Activated CD8-positive, alpha-beta memory T cell treated with anti-CD3 and anti-CD28 coated beads for 24 hours (primary cell): ENCODE measurements around the gene DCBLD2.

ENCODE experiments used
- DNase-seq: peaks from one replicate; pipeline ENCODE4 v3.0.0-alpha.2; 2020

The DCBLD2 gene, protein sequence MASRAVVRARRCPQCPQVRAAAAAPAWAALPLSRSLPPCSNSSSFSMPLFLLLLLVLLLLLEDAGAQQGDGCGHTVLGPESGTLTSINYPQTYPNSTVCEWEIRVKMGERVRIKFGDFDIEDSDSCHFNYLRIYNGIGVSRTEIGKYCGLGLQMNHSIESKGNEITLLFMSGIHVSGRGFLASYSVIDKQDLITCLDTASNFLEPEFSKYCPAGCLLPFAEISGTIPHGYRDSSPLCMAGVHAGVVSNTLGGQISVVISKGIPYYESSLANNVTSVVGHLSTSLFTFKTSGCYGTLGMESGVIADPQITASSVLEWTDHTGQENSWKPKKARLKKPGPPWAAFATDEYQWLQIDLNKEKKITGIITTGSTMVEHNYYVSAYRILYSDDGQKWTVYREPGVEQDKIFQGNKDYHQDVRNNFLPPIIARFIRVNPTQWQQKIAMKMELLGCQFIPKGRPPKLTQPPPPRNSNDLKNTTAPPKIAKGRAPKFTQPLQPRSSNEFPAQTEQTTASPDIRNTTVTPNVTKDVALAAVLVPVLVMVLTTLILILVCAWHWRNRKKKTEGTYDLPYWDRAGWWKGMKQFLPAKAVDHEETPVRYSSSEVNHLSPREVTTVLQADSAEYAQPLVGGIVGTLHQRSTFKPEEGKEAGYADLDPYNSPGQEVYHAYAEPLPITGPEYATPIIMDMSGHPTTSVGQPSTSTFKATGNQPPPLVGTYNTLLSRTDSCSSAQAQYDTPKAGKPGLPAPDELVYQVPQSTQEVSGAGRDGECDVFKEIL

DNA sequence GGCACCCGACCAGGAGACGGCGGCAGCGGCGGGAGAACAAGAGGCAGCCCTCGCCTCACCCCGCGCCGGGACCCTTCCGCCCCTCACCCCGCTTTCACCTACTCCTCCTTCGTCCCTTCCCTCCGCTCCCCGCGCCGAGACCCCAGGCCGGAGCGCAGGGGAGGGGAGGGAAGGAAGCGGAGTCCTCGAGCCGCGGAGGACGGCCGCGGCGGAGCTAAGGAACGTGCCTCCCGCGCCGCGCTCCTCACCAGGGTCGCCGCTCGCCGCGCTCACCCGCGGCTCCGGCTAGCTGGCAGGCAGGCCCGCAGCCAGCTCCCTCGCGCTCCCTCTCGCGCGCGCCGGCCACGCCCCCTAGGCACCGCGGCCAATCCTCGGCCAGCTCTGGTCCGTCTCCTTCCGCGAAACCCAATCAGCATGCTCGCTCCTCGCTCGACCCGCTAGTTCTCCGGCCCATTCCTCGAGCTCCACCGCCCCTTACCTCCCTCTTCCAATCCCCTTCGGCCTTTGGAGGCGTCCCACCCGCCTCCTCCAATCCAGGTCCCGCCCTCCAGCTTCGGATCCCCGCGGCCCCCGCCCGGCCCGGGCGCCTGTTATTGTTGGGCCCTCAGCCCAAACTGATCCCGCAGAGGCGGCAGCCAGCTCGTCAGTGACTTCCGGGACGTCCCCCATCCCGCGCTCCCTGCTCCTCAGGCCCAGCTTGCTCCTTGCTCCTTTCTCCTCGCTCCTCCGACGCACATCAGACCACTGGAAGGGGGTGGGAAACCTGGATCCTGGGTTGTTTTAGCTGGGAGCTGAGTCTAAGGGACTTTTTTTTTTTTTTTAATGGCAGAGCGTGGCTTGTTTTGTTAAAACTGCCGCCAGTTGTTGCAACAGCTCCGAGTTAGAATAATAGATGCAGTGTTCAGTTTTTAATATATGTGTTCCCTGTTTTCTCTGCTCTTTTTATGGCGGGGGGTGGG is at the start of gene DCBLD2:
Gene DCBLD2 (minus strand): TSS at position 304 of the 959 bp plus-strand sequence. CDS start 369 bp downstream, outside the sequence.
- peak; percentile 93 for DNase-seq

DNA sequence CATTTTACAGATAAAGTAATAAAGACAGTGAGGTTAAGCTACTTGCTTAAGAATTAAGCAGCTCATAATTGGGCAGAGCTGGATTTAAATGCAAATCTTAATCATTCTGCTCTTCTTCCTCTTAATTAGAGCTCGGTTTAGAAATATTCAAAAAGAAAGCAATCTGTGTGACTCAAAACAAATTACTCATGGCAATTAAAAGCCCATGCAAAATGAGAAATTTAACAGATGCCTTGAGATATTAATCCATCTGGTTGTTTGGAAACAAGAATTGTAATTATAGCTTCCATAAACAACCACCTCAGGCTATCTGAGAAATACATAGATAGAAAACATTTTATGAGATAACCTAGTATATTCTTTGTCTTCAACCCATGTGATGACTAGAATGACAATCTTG is 44.2 kb upstream of the DCBLD2 start:
- DNase-seq, result no peak

DNA sequence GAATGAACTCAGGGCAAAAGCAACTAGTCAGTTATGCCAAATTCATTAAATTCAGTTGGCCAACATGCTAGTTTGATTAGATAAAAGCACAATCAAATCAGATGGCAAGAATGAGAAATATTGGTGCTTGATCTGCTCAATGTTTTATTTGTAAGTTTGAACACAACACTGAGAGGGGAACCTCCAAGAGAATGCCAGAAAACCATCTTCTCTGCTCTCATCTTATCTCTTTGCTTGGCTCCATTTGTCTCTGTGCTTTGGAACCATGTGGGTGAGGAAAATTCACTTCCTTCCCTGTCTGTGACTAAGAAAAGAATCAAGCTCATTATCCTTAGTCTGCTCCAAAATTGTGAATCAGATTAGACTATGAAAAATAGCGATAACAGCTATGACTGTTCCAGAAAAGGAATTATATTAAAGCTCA is 43.6 kb upstream of the DCBLD2 start:
- no peak for DNase-seq

DNA sequence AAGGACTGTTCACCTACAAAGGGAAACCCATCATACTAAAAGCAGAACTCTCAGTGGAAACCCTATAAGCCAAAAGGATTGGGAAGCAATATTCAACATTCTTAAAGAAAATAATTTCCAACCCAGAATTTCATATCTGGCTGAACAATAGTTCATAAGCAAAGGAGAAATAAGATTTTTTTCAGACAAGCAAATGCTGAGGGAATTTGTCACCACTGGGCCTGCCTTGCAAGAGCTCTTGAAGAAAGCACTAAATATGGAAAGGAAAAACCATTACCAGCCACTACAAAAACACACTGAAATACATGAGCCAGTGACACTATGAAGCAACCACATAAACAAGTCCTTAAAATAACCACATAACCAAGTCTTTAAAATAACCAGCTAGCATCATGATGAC is 28.9 kb upstream of the DCBLD2 start:
- DNase-seq, result no peak

DNA sequence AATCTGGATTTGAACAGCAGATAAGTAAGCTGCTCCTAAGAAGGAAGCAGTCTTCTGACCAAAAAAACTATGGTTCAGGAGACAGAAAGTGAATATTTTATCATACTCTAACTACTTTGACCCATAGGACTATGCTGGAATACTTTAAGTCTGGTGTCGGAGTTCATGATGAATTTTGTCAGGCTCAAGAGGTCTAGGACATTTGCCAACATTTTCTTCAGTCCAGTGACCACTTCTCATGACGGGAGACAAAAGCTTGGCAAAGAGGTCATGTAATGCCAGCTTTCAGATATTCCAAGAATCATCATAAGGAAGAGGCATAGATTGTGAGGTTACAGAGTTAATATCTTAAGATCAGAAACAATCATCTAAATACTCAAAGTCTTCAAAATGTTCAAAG is 20.5 kb upstream of the DCBLD2 start:
- DNase-seq, result no peak

DNA sequence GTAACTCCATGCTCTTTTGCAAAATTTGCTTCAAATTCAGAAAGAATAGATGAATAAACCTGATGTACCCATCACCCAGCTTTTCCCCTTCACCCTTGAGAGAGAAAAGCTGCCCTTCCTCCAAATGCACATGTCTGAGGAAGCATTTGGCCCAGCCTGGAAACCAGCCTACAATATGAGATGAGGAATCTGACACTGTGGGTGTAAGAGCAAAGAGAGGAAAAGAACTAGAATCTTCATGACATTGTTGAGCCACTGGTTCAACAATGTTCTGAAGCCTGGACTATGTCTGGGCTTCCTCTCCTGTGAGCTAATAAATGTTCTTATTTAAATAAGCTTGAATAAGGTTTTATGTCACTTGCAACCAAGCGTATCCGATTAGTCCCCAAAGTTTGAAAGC is 18.7 kb upstream of the DCBLD2 start:
- no peak for DNase-seq

DNA sequence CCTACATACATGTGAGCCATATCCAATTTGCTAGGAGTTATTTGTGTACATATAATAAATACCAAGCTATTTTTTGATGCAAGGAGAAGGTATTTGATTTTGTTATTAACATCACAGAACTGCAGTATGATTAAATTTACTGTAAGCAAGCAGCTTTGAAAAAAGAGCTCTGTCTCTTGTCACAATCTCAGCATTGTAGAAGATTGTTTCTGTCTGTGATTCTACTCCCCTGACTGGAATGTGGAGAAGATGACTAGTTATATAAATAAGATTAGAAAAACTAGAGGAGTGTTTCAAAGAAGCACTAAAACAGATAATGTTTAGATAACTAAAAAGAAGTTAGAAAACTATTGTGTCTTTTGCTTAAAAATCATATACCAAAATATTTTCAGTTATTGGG is 17.1 kb upstream of the DCBLD2 start:
- no peak for DNase-seq

DNA sequence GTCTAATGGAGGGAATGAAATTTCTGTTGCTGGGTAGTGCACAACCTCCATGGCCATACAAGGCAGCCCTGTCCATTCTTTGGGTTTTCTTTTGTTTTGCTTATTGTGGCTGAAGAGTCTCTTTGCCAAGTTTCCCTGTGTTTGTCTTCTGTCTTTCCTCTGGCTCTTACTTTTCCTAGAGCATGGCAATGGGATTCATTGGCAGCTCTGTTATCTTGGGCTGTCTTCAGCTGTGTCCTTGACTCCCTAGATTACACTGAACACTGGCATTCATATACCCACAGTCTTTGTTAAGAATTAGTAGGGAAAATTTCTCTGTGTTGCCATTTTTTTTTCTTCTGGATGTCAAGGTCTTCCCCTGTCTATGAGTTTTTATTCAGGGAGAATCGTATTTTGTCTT is 16.1 kb upstream of the DCBLD2 start:
- no peak for DNase-seq

DNA sequence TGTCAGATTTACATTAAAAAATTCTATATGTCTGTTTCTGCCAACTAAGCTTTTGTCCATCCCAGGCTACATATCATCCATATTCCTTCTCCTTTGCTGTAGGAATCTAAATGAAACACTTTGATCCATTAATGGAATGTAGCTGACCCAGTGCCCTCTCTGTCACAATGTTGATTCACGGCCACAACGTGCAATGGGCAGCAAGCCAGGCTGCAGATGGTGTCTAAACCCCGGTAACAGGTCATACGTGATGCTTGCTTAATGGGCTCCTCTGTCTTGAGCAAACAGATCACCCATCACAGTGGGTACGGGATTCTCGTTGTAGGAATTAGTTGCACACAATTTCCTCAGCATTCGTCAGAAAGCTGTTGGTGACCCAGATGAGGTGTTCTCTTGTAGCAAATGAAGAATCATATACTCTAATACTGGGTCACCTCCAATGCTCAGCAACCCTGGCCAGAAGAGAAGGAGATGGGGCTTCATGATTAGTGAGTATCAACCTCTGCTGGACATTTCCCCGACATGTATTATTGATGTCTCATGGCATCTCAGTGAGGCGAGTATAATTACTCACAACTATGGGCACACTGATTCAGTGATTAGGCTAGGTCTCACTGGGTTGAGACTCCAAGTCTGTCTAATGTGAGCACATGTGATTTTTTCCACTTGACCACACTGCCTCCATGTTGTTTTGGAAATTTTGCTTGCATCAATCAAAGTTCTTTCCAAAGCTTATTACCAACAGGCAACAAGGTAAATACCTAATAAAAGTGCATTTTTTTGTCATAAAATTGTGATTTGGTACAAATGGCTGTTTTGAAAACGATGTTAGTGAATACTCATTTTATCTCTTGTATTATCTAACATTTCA is 12.9 kb upstream of the DCBLD2 start:
- no peak for DNase-seq

DNA sequence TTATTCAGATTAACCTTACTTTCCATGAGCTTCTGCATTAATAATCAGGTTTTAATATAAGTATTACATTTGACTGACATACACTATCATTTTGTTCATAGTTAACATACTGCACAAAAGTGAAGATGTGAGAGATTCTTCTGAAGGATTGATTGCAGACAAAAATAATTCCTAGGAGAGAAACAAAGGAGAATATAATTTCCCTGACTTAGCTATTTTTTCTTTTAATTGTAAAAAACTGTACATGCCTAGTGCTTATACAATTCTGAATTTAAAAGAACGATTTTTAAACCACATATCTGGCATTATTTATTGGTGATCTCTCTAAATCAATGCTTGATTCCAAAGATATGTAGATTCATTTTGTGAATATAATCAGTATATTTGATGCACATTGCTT is 11.0 kb upstream of the DCBLD2 start:
- DNase-seq, result no peak

DNA sequence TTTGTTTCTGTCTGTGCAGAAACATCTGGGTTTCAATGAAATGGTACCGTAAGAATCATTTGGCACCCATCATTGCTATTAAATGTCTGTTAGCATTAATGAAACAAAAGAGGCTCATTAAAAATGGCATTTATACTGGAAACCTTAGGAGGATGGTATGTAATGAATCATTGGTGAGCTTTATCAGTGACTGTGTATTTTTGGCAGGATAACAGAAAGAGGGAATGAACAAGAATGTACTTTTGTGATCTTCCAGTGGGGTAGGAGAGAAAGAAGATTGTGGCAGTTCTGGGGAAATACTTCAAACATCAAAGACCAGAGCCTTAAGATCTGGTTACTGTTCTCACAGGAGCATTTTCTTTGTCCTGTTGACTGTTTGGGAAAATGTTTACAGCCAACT is 4.7 kb upstream of the DCBLD2 start:
- no peak for DNase-seq

DNA sequence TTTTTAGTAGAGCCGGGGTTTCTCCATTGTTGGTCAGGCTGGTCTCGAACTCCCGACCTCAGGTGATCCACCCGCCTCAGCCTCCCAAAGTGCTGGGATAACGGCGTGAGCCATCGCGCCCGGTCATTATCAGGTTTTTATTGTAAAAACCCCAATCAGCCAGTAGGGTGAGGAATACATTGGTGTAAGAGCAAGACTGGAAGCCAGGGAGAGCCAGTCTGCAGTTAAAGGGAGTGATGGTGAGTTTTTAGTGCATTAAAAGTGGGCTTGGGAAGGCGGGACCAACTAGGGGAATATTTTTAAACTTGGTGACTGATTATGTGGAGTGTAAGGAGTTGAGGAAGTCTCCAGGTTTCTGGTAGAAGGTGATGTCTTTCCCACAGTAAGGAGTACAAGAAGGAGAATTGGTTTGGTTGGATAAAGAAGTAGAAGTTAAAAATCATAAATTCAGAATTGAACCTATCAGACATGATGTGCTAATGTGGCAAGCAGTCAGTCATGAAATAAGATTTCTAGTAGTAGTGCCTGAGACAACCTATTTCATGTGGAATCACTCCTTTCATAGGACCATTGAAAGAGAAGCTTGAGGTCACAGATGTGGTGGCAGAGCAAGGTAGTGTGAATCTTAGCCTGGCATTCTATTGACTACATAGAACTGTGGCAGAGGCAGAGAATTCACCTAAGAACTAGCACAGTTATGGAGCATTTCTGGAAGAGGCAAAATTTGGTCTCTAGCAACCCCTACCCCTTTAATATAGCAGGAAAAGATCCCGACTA is 2.4 kb upstream of the DCBLD2 start:
- no peak for DNase-seq

DNA sequence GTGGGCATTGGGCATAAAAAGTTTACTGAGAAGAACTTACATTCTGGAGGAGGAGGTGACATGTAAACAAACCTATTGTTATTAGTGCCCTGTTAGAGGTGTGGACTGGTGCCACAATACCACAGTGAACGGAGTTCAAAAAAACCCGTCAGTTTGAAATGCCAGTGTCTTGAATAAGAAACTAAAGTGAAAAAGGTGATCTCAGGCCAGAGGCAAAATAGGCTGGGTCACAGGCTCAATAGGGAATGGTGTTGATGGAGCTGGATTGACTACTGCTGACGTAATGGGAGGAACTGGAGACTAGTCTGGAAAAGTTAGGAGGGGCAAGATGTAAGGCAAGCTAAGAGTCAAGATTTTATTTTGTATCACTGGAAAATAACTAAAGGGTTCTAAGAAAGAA is 1.6 kb upstream of the DCBLD2 start:
- DNase-seq, result no peak

DNA sequence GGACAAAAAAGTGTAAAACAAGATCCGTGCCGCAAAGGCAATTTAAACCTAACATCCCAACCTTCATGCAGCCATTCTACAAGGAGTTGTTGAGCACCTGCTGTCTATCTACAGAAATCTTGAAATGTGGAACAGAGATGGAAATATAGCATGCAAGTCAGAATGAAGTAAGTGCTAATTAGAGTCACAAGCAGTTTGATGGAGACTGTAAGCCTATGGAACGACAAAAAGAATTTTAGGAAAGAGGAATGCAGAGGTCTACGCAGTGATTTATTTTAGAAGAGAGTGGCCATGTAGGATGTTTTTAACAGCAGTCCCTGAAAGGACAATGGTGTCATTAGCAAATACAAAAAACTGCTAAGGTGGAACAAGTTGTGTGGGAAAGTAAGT is 851 bp upstream of the DCBLD2 start:
- no peak for DNase-seq

DNA sequence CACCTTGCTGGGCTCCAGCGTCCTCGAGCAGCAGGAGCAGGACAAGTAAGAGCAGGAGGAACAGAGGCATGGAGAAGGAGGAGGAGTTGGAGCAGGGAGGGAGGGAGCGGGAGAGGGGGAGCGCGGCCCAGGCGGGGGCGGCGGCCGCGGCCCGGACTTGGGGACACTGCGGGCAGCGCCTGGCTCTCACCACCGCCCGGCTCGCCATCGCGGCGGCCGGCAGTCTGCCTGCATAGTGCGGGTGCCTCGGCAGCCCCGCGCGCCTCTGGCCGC is 440 bp downstream of the DCBLD2 start:
- DNase-seq, result no peak

DNA sequence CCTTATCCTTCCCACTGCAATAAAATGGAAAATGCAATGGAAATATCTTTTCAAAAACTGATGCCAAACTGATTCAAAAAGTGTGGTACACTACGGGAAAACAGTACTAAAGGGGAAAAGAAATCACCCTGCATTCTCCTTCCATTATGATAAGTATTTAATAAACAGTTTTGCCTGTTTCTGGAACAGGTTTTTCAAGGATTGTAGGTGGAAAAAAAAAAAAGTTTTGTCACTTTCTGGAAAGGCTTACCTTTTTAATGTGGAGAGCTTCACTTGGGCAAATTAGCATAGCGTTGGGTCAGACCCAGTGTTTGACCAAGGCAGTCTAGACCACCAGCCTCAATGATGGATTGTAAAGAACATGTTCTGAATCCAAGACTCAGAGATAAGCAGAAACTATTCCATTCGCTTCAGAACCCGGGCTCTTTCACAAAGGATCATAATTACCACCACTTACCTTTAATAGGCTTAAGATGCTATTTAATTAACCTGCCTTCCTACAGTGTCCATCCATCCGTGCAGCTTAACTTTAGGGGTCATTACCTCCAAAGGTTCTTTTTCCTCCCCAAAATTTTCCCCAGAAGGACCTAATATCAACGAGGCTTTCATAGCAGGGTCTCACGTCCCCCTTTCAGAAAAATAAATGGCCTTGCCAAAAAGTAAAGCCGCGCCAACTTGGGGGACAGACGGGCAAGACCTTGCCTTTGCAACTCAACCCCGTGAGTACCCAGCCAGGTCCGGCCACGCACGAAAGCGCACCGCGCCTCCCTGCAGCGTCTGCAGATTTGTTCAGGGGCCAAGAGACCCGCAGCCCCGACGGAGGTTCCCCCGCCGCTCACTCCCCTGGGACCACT is 1.0 kb downstream of the DCBLD2 start:
- no peak for DNase-seq

DNA sequence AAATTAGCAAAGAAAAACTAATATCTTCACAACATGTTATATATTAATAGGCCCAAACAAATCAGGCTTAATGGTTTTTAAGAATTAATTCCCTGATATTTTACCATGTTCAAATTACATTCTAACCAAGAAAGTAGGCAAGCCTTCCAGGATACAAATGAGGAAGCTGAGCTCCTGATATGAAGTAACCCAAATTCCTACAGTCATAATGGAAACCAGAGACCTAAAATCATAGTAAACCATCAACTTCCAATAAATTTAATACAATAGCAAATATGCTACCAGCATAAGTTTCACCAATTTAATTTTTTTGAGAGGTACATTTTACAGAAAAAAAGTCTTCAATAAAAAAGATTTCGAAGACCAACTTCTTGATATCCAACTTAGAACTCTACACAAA is 3.8 kb downstream of the DCBLD2 start:
- no peak for DNase-seq

DNA sequence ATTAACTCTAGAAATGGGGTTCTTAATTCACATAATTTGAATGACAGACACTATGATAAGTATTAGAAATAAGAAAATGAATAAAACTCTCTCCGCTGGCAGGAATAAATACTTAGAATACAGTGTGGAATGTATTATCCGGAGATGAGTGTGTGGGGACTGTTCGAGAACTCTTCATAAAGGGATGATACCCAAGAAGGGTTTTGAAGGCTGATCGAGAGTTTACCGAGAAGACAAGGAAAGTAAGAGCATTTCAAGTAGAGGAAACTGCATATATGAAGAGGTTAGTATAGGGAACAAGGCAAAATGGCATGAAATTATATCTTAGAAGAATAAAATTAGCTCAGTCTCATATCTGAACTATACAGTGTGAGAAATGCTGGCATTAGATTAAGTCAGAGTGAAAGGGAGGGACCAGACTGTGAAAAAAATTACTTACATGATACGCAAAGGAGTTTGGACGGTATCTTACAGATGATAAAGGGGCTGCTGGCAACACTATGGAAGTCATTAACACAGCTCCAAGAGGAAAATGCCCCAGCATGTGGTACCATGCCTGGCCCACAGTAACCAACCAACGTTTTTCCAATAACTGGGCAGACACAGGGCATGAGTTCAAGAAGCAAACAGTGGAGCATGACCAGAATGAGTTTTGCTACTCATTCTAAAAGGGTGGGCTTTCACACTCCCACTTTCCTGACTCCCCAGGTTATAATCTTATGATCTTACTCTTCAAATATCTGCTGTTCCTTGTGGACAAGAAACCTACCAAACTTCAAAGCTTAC is 6.5 kb downstream of the DCBLD2 start:
- no peak for DNase-seq

DNA sequence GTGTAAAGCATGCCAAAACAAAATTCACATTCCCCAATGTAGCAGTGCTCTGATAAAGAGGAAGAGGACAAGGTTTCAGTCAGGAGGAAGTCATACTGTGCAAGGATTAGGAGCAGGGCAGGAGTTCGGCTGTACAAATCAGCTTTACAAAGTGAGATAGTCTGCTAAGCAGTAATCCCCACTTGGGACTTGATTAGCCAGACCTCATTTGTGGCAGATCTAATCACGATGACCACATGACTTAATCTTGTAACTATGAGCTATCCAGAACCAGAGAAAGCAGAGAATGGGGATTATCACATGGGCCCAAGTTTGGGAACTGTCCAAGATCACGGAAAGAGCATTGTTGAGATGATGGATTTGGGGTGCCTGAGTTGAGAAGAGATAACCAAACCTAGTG is 7.8 kb downstream of the DCBLD2 start:
- DNase-seq, result no peak

DNA sequence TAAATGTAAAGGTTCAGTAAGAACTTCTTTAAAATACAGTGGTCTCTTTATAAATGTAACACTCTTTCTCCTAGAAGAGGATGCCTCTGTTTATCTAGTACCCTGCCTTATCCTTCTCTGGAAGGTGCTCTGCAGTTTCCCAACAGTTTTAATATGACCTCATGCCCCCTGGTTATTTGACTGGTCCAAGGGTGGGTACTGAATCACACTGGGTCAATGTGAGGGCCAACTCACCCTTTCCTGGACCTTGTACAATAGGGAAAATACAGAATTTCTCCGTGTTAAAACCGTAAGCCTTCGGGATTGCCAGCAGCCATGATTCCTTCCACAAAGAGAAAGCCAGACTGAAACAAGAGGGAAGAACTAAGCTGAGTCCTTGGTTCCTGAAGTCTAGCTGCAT is 9.2 kb downstream of the DCBLD2 start:
- DNase-seq, result no peak
